DOHH2 (cell line): ENCODE measurements around the gene SLC25A18.

ENCODE experiments used
- H3F3A ChIP-seq: fragments of 200-600 bp; sonication (generic), shearing (Covaris generic); 2 replicates; pipeline ENCODE4 v1.6.0; 2016; ENCODE audit warnings: antibody characterized with exemption, mild to moderate bottlenecking; ENCODE audit not compliant: control insufficient read depth, insufficient read depth
- H3K27ac ChIP-seq: fragments of 200-600 bp; sonication (generic); 2 replicates; pipeline ENCODE4 v1.5.1; 2014; ENCODE audit warnings: low read depth, mild to moderate bottlenecking, low read length, moderate library complexity
- H3K27me3 ChIP-seq: fragments of 200-600 bp; sonication (generic); 2 replicates; pipeline ENCODE4 v1.6.1; 2014; ENCODE audit warnings: mild to moderate bottlenecking, low read length, mixed read lengths; ENCODE audit not compliant: control insufficient read depth
- H3K36me3 ChIP-seq: fragments of 200-600 bp; sonication (generic); 2 replicates; pipeline ENCODE4 v1.6.1; 2014; ENCODE audit warnings: mild to moderate bottlenecking, low read length, moderate library complexity, mixed read lengths; ENCODE audit not compliant: control insufficient read depth
- H3K4me1 ChIP-seq: fragments of 200-600 bp; sonication (generic); 2 replicates; pipeline ENCODE4 v1.6.1; 2014; ENCODE audit warnings: mild to moderate bottlenecking, low read length, mixed read lengths; ENCODE audit not compliant: control insufficient read depth
- H3K4me2 ChIP-seq: fragments of 200-600 bp; sonication (generic); 2 replicates; pipeline ENCODE4 v1.6.0; 2014; ENCODE audit warnings: mild to moderate bottlenecking, low read length, moderate library complexity
- H3K4me3 ChIP-seq: fragments of 200-600 bp; sonication (generic); 2 replicates; pipeline ENCODE4 v1.5.1; 2014; ENCODE audit warnings: mild to moderate bottlenecking, low read length, mixed read lengths
- H3K79me2 ChIP-seq: fragments of 200-600 bp; sonication (generic); 2 replicates; pipeline ENCODE4 v1.6.1; 2014; ENCODE audit warnings: mild to moderate bottlenecking, low read length, mixed read lengths; ENCODE audit not compliant: control insufficient read depth
- H3K9me2 ChIP-seq: fragments of 200-600 bp; sonication (generic); replicated peaks from 2 replicates; pipeline ENCODE4 v1.6.1; 2014; ENCODE audit warnings: mild to moderate bottlenecking, low read length, mixed read lengths; ENCODE audit not compliant: control insufficient read depth
- H3K9me3 ChIP-seq: fragments of 200-600 bp; sonication (generic); 2 replicates; pipeline ENCODE4 v1.6.1; 2014; ENCODE audit warnings: antibody characterized with exemption, low read length, mixed read lengths; ENCODE audit not compliant: control insufficient read depth, insufficient read depth
- H4K20me1 ChIP-seq: fragments of 200-600 bp; sonication (generic); 2 replicates; pipeline ENCODE4 v1.6.0; 2014; ENCODE audit warnings: low read depth, mild to moderate bottlenecking, antibody characterized with exemption, low read length, moderate library complexity; ENCODE audit not compliant: control insufficient read depth, insufficient read depth
- EZH2phosphoT487 ChIP-seq: fragments of 200-600 bp; sonication (generic); IDR thresholded peaks from 2 replicates; pipeline ENCODE4 v1.6.1; 2017; ENCODE audit warnings: borderline replicate concordance, mild to moderate bottlenecking, antibody characterized with exemption, low read length, moderate library complexity, mixed read lengths
- TF ChIP-seq, protein P1 (sequence below): fragments of 200-600 bp; sonication (generic); IDR thresholded peaks from one replicate; pipeline ENCODE4 v1.5.1; 2014; ENCODE audit warnings: antibody characterized with exemption, mild to moderate bottlenecking, low read depth, low read length; ENCODE audit not compliant: poor library complexity, severe bottlenecking

SLC25A18 gene

DNA sequence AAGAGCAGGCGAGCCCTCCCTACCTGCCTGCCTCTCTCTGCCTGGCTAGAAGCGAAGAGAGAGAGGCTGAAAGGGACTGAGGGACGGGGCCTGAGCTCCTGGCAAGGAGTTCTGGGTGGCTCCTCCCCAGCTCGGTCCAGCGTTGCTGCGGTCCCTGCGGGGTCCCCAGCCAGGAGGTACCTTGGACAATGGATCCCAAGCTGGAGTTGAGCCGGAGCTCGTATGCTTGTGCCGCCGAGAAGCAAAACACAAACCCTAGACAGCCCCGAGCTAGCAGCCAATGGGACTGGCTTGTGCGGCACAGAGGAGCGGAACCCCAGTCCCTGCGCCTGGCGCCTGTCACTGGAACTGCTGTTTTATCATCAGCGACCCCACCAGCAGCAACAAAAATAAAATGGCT lies 18.3 kb downstream of the SLC25A18 start:
- no peak overlapping the region for H3K4me2 ChIP-seq
- no peaks in the 10 kb centered on the region for H3K36me3 ChIP-seq
- no peak overlapping the region for H3K27ac ChIP-seq
- no peaks in the 10 kb centered on the region for H3F3A ChIP-seq
- H3K4me1 ChIP-seq = no peaks in the 10 kb centered on the region
- H3K9me2 ChIP-seq = no peaks in the 10 kb centered on the region
- no peak overlapping the region for H3K4me3 ChIP-seq
- H3K9me3 ChIP-seq = no peaks in the 10 kb centered on the region
- no peaks in the 10 kb centered on the region for H4K20me1 ChIP-seq
- H3K27me3 ChIP-seq = no peaks in the 10 kb centered on the region
- no peaks in the 10 kb centered on the region for H3K79me2 ChIP-seq
- no peak for TF ChIP-seq EZH2phosphoT487
- TF ChIP-seq, protein P1, sequence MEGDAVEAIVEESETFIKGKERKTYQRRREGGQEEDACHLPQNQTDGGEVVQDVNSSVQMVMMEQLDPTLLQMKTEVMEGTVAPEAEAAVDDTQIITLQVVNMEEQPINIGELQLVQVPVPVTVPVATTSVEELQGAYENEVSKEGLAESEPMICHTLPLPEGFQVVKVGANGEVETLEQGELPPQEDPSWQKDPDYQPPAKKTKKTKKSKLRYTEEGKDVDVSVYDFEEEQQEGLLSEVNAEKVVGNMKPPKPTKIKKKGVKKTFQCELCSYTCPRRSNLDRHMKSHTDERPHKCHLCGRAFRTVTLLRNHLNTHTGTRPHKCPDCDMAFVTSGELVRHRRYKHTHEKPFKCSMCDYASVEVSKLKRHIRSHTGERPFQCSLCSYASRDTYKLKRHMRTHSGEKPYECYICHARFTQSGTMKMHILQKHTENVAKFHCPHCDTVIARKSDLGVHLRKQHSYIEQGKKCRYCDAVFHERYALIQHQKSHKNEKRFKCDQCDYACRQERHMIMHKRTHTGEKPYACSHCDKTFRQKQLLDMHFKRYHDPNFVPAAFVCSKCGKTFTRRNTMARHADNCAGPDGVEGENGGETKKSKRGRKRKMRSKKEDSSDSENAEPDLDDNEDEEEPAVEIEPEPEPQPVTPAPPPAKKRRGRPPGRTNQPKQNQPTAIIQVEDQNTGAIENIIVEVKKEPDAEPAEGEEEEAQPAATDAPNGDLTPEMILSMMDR = no peak

DNA sequence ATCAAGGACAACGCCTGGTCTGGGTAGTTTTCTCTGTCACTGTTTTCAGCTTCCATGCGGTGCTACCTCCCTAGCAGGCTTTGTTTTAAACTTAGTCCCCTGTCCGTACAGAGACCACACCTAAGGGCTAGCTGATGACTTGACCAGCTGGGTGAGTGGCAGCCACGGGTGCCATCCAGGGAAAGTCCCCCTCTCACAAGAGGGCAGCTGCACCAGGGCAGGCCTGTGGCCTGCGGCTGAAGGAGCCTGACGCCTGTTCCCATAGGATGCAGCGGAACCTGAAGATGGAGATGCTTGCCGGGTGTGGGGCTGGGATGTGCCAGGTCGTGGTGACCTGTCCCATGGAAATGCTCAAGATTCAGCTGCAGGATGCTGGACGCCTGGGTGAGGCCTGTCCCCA lies 19.9 kb downstream of the SLC25A18 start:
- H3F3A ChIP-seq = no peaks in the 10 kb centered on the region
- H3K4me1 ChIP-seq = no peaks in the 10 kb centered on the region
- no peak overlapping the region for H3K4me3 ChIP-seq
- no peak overlapping the region for H3K4me2 ChIP-seq
- no peak overlapping the region for H3K27ac ChIP-seq
- H3K36me3 ChIP-seq = no peaks in the 10 kb centered on the region
- no peaks in the 10 kb centered on the region for H3K79me2 ChIP-seq
- H4K20me1 ChIP-seq = no peaks in the 10 kb centered on the region
- H3K9me2 ChIP-seq = no peaks in the 10 kb centered on the region
- no peaks in the 10 kb centered on the region for H3K9me3 ChIP-seq
- TF ChIP-seq, protein P1 = no peak
- no peak for TF ChIP-seq EZH2phosphoT487
- H3K27me3 ChIP-seq = no peaks in the 10 kb centered on the region

DNA sequence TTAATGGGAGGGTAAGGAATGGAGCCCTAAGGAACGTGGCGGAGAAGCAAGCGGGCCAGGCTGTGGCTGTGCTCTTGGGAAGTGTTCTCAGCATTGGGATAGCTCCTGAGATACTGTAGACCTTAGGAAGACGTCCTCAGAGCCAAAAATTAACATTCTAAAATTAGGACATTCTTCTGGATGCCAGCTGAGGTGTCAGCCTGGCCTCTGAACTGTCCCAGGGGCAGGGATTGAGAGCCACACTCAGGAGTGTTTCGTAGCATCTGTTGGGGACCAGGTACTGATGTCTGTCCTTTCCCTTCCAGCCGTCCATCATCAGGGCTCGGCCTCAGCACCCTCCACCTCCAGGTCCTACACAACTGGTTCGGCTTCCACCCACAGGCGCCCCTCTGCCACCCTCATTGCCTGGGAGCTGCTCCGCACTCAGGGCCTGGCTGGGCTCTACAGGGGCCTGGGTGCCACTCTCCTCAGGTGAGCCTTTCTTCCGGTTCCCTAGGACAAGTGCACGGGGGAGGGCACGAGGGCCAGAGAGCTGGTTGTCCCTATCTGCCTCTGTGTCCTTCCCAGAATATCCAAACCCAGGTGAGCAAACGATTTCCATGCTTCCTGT lies 23.6 kb downstream of the SLC25A18 start:
- TF ChIP-seq, protein P1 = no peak
- H3K4me3 ChIP-seq = no peak overlapping the region
- peaks cover 16% of the 10 kb centered on the region for H3K36me3 ChIP-seq
- no peak overlapping the region for H3K4me2 ChIP-seq
- H3K9me3 ChIP-seq = no peaks in the 10 kb centered on the region
- H3F3A ChIP-seq = no peaks in the 10 kb centered on the region
- no peaks in the 10 kb centered on the region for H3K27me3 ChIP-seq
- no peak overlapping the region for H3K27ac ChIP-seq
- no peaks in the 10 kb centered on the region for H4K20me1 ChIP-seq
- no peaks in the 10 kb centered on the region for H3K9me2 ChIP-seq
- no peaks in the 10 kb centered on the region for H3K4me1 ChIP-seq
- H3K79me2 ChIP-seq = no peaks in the 10 kb centered on the region

DNA sequence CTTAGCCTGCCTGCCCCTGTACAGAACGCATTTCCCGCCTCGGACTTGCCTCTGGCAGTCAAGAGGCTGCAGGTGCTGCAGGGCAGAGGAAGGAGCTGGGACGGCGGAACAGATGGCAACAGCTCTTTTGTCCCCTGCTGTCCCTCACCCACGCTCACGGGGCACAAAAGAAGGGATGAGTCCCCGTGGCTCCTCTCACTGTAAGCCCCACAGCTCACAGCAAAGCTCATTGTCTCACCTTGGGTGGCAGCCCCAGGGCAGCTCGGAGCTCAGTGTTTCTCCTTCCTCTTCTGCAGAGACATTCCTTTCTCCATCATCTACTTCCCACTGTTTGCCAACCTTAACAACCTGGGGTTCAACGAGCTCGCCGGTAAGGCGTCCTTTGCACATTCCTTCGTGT lies 24.3 kb downstream of the SLC25A18 start:
- no peaks in the 10 kb centered on the region for H3K4me1 ChIP-seq
- H3K9me2 ChIP-seq = no peaks in the 10 kb centered on the region
- no peak overlapping the region for H3K4me2 ChIP-seq
- H3K27ac ChIP-seq = no peak overlapping the region
- H3K36me3 ChIP-seq = peaks cover 23% of the 10 kb centered on the region
- H3F3A ChIP-seq = no peaks in the 10 kb centered on the region
- TF ChIP-seq, protein P1 = no peak
- no peak for TF ChIP-seq EZH2phosphoT487
- H3K27me3 ChIP-seq = no peaks in the 10 kb centered on the region
- H3K4me3 ChIP-seq = no peak overlapping the region
- no peaks in the 10 kb centered on the region for H4K20me1 ChIP-seq
- H3K9me3 ChIP-seq = no peaks in the 10 kb centered on the region
- no peaks in the 10 kb centered on the region for H3K79me2 ChIP-seq
